Measurements from ENCODE around the gene DBNDD2.

DNA sequence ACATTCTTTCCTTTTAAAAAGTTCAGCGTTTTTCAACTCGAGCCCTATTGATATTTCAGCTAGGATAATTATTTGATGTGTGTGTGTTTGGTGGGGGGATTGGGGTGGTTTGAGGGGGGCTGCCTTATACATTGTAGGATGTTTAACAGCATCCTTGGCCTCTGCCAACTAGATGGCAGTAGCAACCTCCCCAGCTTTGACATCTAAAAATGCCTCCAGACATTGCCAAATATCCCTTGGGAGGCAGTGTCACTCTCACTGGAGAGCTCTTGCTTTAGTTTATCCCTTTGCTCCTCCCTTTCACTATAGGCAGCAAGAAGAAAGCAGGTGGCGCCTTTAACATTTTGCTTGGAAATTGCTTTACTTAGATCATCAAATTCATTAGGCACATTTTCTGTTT is 15.4 kb upstream of the DBNDD2 start:
- no peak for TF ChIP-seq KLF16 (tag by site-specific recombination; IDR thresholded peaks at IDR 0.05)
- TF ChIP-seq KLF8 (tag by site-specific recombination; IDR thresholded peaks at IDR 0.05) = no peak
- no peak for TF ChIP-seq ZBTB7A (tag by site-specific recombination; IDR thresholded peaks at IDR 0.05; ENCODE audit: low read depth)
- TF ChIP-seq ZNF138 (tag by site-specific recombination; IDR thresholded peaks at IDR 0.05; ENCODE audit: borderline replicate concordance) = no peak
- TF ChIP-seq, protein P1, sequence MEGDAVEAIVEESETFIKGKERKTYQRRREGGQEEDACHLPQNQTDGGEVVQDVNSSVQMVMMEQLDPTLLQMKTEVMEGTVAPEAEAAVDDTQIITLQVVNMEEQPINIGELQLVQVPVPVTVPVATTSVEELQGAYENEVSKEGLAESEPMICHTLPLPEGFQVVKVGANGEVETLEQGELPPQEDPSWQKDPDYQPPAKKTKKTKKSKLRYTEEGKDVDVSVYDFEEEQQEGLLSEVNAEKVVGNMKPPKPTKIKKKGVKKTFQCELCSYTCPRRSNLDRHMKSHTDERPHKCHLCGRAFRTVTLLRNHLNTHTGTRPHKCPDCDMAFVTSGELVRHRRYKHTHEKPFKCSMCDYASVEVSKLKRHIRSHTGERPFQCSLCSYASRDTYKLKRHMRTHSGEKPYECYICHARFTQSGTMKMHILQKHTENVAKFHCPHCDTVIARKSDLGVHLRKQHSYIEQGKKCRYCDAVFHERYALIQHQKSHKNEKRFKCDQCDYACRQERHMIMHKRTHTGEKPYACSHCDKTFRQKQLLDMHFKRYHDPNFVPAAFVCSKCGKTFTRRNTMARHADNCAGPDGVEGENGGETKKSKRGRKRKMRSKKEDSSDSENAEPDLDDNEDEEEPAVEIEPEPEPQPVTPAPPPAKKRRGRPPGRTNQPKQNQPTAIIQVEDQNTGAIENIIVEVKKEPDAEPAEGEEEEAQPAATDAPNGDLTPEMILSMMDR (tag by site-specific recombination; IDR thresholded peaks at IDR 0.05) = peak; percentile 45
- TF ChIP-seq ZBTB49 (tag by site-specific recombination; IDR thresholded peaks at IDR 0.05; ENCODE audit: low read depth) = no peak
- no peak for TF ChIP-seq REST (tag by site-specific recombination; IDR thresholded peaks at IDR 0.05)
- TF ChIP-seq ZNF274 (IDR thresholded peaks at IDR 0.05; ENCODE audit: low read length) = no peak
- no peak for TF ChIP-seq ZNF274 (tag by site-specific recombination; IDR thresholded peaks at IDR 0.05; ENCODE audit: borderline replicate concordance)

All from HEK293 (cell line).